ENCODE data around the gene C1orf50.

C1orf50 gene

GRCh38 chr1:42816585-42817439 is 49.8 kb downstream of the C1orf50 start, which contains the start of the genes ERMAP and SVBP:
TSS of gene ERMAP (plus strand) at chr1:42817122. CDS start at chr1:42830449, 13,327 bp downstream.
TSS of gene SVBP (minus strand) at chr1:42817397. CDS start at chr1:42816544, 853 bp downstream.
- no peaks in the 10 kb centered on the region for H3K27me3 ChIP-seq (ENCODE audit: insufficient read depth, low read depth)
- H3K4me3 ChIP-seq (IDR thresholded peaks at IDR 0.05; ENCODE audit: insufficient read depth, low read depth, low read length): peak within 1 kb of the TSS; percentile 79

GRCh38 chr1:42817440-42817767 is 50.4 kb downstream of the C1orf50 start:
- peak overlapping the region; percentile 79 for H2AFZ ChIP-seq (ENCODE audit: low read depth)
- H3K79me2 ChIP-seq (ENCODE audit: insufficient read depth, low read depth): no peaks in the 10 kb centered on the region
- no peak overlapping the region for H3K4me3 ChIP-seq (IDR thresholded peaks at IDR 0.05; ENCODE audit: insufficient read depth, low read depth, low read length)
- H3K9ac ChIP-seq: peak overlapping the region; percentile 88; the same call in 1 of the 2 replicates
- peaks cover 18% of the 10 kb centered on the region for H3K4me1 ChIP-seq (ENCODE audit: low read depth, poor library complexity, severe bottlenecking)
- no peaks in the 10 kb centered on the region for H3K27me3 ChIP-seq (ENCODE audit: insufficient read depth, low read depth)
- no peak overlapping the region; the same call in 1 of the 2 replicates for H3K27ac ChIP-seq
- no peak for TF ChIP-seq CTCF (conservative IDR thresholded peaks at IDR 0.05; ENCODE audit: low read depth, low read length)
- peak overlapping the region; percentile 95 for H3K4me2 ChIP-seq
- H3K36me3 ChIP-seq (ENCODE audit: insufficient read depth): no peaks in the 10 kb centered on the region
- no peaks in the 10 kb centered on the region for H4K20me1 ChIP-seq (ENCODE audit: insufficient read depth)

More at GRCh38 chr1:42816585-42817439, 49.8 kb downstream of the C1orf50 start, which contains the start of the genes ERMAP and SVBP:
- no peaks in the 10 kb centered on the region for H4K20me1 ChIP-seq (ENCODE audit: insufficient read depth)
- H2AFZ ChIP-seq (ENCODE audit: low read depth): peak within 1 kb of the TSS; percentile 95
- H3K9ac ChIP-seq: peak within 1 kb of the TSS; percentile 88
- no peak for TF ChIP-seq CTCF (conservative IDR thresholded peaks at IDR 0.05; ENCODE audit: low read depth, low read length)
- peaks cover 18% of the 10 kb centered on the region for H3K4me1 ChIP-seq (ENCODE audit: low read depth, poor library complexity, severe bottlenecking)
- peak within 1 kb of the TSS; percentile 75 for H3K27ac ChIP-seq
- peak within 1 kb of the TSS; percentile 95 for H3K4me2 ChIP-seq
- H3K36me3 ChIP-seq (ENCODE audit: insufficient read depth): no peaks in the 10 kb centered on the region
- no peaks in the 10 kb centered on the region for H3K79me2 ChIP-seq (ENCODE audit: insufficient read depth, low read depth)

- Histone ChIP-seq H3K27ac (no peak overlapping the region), H3K4me2 (peak overlapping the region; percentile 95; the same call in 1 of the 2 replicates), H3K79me2 (ENCODE audit: insufficient read depth, low read depth) (no peaks in the 10 kb centered on the region), H3K36me3 (ENCODE audit: insufficient read depth) (no peaks in the 10 kb centered on the region), H3K9ac (no peak overlapping the region), H3K27me3 (ENCODE audit: insufficient read depth, low read depth) (no peaks in the 10 kb centered on the region), H3K4me3 (IDR thresholded peaks at IDR 0.05; ENCODE audit: insufficient read depth, low read depth, low read length) (no peak overlapping the region), H2AFZ (ENCODE audit: low read depth) (peak overlapping the region; percentile 79; the same call in 1 of the 2 replicates), H4K20me1 (ENCODE audit: insufficient read depth) (no peaks in the 10 kb centered on the region), H3K4me1 (ENCODE audit: low read depth, poor library complexity, severe bottlenecking) (peaks cover 23% of the 10 kb centered on the region)
- no peak for TF ChIP-seq CTCF (conservative IDR thresholded peaks at IDR 0.05; ENCODE audit: low read depth, low read length)
Observed at GRCh38 chr1:42817976-42818375, 50.9 kb downstream of the C1orf50 start.

GRCh38 chr1:42820813-42821212 is 53.8 kb downstream of the C1orf50 start:
- Histone ChIP-seq H3K9ac (no peak overlapping the region), H3K4me2 (no peak overlapping the region), H4K20me1 (ENCODE audit: insufficient read depth) (no peaks in the 10 kb centered on the region), H3K4me1 (ENCODE audit: low read depth, poor library complexity, severe bottlenecking) (peaks cover 26% of the 10 kb centered on the region), H3K27me3 (ENCODE audit: insufficient read depth, low read depth) (no peaks in the 10 kb centered on the region), H3K27ac (no peak overlapping the region), H3K4me3 (IDR thresholded peaks at IDR 0.05; ENCODE audit: insufficient read depth, low read depth, low read length) (no peak overlapping the region), H2AFZ (ENCODE audit: low read depth) (no peak overlapping the region), H3K36me3 (ENCODE audit: insufficient read depth) (no peaks in the 10 kb centered on the region), H3K79me2 (ENCODE audit: insufficient read depth, low read depth) (no peaks in the 10 kb centered on the region)
- no peak for TF ChIP-seq CTCF (conservative IDR thresholded peaks at IDR 0.05; ENCODE audit: low read depth, low read length)

All from KMS-11 (cell line).